Thymus (tissue), 11 donors: Measurements from ENCODE around the gene LRRC3. TPM values are rescaled to one million over a fixed set of nuclear protein-coding genes. Genes with fewer than 3 reads are reported as not detected.

Experiments used
- DNase-seq, 9 donors: peaks; one replicate each; pipeline ENCODE4 v3.0.0-alpha.2; 2013; ENCODE audit warnings: low spot score in 9 of 9, low read depth in 6 of 9, missing footprints in 1 of 9
- H3K27ac ChIP-seq, 2 donors: one replicate each; pipeline ENCODE4 v1.5.1; 2013; ENCODE audit warnings: control low read depth in 1 of 2, low read depth in 1 of 2, low read length in 1 of 2, mild to moderate bottlenecking in 1 of 2, moderate library complexity in 1 of 2
- H3K27me3 ChIP-seq, 2 donors: one replicate each; pipeline ENCODE4 v1.5.1; 2013; ENCODE audit warnings: low read length in 1 of 2; ENCODE audit not compliant: control insufficient read depth in 2 of 2, insufficient read depth in 1 of 2
- H3K36me3 ChIP-seq, 2 donors: one replicate each; pipeline ENCODE4 v1.5.1; 2013; ENCODE audit warnings: low read length in 1 of 2, mild to moderate bottlenecking in 1 of 2, moderate library complexity in 1 of 2; ENCODE audit not compliant: control insufficient read depth in 2 of 2, insufficient read depth in 2 of 2
- H3K4me1 ChIP-seq, 2 donors: one replicate each; pipeline ENCODE4 v1.5.1; 2013; ENCODE audit warnings: low read length in 2 of 2; ENCODE audit not compliant: control insufficient read depth in 2 of 2, insufficient read depth in 2 of 2
- H3K4me3 ChIP-seq, 2 donors: one replicate each; pipeline ENCODE4 v1.5.1; 2013; ENCODE audit warnings: low read length in 2 of 2, control low read depth in 1 of 2, mild to moderate bottlenecking in 1 of 2
- H3K9me3 ChIP-seq, 2 donors: one replicate each; pipeline ENCODE4 v1.5.1; 2013; ENCODE audit warnings: low read length in 1 of 2, mild to moderate bottlenecking in 1 of 2; ENCODE audit not compliant: control insufficient read depth in 2 of 2, insufficient read depth in 1 of 2
- WGBS: extraction: QIAGEN DNeasy Blood & Tissue Kit; methylation state at CpG from one replicate; pipeline ENCODE4 v1.1.7; 2013; 5-methylcytosine and 5-hydroxymethylcytosine counted together
- polyA plus RNA-seq: library from polyadenylated mRNA; stranded (reverse); fragments of 200-250 nt; gene quantifications from one replicate; pipeline ENCODE4 v1.2.3, GENCODE V29; 2013
- total RNA-seq: library from RNA; stranded (reverse); fragments of 120-200 nt; gene quantifications from one replicate; pipeline ENCODE4 v1.2.4, GENCODE V29; 2013
- donor health status: healthy.

LRRC3 gene
- total and polyA plus RNA-seq, 2 donors = 0.24 to 0.55 TPM

DNA sequence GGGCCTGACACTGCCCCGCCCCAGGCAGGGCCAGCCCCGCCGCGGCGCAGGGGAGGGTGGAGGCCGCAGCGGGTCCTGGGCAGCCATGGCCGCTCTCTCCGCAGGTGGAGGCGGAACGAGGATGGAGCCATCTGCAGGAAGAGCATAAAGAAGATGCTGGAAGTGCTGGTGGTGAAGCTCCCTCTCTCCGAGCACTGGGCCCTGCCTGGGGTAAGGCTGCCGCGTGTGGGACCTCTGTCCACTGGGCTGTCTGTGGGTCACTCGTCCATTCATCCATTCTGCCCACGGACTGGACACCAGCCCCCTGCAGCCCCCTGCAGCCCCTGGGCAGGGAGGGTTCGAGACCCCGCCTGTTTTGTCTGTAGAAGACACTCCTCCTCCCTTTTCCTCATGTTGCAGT is 18.4 kb upstream of the LRRC3 start:
- H3K4me1 ChIP-seq = no peaks in the 10 kb centered on the region
- H3K4me3 ChIP-seq = no peak overlapping the region
- no peaks in the 10 kb centered on the region for H3K9me3 ChIP-seq
- no peaks in the 10 kb centered on the region for H3K36me3 ChIP-seq
- no peaks in the 10 kb centered on the region for H3K27me3 ChIP-seq
- no peak for DNase-seq
- 96% methylated on average over 18 of the region's 18 CpGs for whole genome bisulfite sequencing
- no peak overlapping the region for H3K27ac ChIP-seq

DNA sequence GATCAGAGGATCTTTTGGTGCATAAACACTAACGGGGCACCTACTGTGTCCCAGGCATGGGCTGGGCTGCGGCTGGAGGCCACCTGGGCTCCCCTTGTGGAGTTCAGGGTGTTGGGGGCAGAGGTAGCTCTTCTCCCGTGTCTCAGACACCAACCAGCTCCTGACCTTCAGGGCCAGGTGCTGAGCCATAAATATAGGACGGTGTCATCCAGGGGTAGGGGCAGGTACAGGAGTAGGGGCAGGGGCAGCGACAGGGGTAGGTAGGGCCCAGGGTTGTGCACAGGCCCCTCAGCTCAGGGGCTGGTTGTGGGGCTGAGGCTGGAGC is 18.0 kb upstream of the LRRC3 start:
- no peak overlapping the region for H3K4me3 ChIP-seq
- whole genome bisulfite sequencing = 97% methylated on average over 5 of the region's 5 CpGs
- no peak for DNase-seq
- H3K27ac ChIP-seq = no peak overlapping the region
- no peaks in the 10 kb centered on the region for H3K4me1 ChIP-seq
- no peaks in the 10 kb centered on the region for H3K27me3 ChIP-seq
- H3K9me3 ChIP-seq = no peaks in the 10 kb centered on the region
- no peaks in the 10 kb centered on the region for H3K36me3 ChIP-seq

DNA sequence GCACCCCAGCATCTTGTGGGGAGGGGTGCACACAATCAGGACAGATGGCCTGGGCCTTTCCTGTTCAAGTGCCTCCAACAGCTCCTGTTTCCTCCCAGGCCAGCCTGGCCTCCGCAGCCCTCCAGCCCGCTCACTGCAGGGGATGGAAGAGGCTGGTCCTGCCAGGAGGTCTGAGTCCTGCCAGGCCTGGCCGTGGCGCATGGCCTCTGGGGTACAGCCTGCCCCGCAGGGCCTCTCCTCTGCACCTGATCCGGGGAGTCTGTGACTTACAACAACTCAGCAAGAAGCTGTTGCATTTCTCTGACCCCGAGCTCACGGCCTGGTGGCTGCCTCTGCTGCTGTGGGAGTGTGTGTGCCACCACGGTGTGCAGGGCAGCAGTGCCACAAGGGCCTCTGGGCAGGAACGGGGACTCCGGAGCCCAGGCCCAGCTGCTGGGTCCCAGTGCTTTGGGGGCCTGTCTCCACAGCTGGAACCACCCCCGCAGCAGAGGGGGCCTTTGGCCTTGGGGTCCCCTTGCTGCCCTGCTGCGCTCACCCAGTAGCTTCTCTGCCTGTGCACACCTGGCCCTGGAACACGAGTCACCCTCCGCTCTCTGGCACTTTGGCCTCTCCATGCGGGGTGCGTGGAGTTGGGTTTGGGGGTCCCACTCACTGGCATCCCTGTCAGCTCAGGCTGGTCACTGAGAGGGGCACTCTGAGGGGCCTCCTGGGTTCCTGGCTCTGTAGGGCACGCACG is 17.4 kb upstream of the LRRC3 start:
- Histone ChIP-seq H3K36me3 (no peaks in the 10 kb centered on the region), H3K27ac (no peak overlapping the region), H3K4me1 (no peaks in the 10 kb centered on the region), H3K9me3 (no peaks in the 10 kb centered on the region), H3K4me3 (no peak overlapping the region), H3K27me3 (no peaks in the 10 kb centered on the region)
- no peak for DNase-seq
- 98% methylated on average over 19 of the region's 19 CpGs for WGBS

DNA sequence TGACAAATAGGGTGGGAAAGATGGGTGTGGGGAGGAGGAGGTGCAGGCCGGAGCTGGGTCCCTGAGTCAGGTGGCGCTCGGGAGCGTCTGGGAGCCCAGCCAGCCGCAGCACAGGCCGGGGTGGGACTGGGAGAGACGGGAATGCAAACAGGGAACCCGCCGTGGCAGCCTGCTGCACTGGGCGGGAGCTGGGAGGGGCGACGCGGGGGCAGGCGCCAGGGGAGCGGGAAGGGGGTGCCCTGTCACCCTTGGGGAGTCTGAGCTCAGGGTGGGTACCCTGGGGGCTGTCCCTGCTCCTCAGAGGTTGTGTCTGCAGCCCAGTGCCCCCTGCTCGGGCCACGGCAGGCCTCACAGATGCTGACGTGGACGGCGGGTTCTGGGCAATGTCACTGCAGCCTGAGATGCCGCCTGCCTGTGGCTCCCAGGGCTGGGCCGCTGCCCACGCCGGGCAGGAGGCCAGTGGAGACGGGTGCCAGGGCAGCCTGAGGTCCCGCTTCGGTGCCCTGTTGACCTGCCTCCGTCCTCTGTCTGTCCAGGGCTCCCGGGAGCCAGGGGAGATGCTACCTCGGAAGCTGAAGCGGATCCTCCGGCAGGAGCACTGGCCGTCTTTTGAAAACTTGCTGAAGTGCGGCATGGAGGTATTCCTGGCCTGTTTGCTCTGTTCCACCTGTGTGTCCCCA is 16.6 kb upstream of the LRRC3 start:
- Histone ChIP-seq H3K27me3 (no peaks in the 10 kb centered on the region), H3K4me1 (no peaks in the 10 kb centered on the region), H3K27ac (no peak overlapping the region), H3K4me3 (no peak overlapping the region), H3K9me3 (no peaks in the 10 kb centered on the region), H3K36me3 (no peaks in the 10 kb centered on the region)
- WGBS = 96% methylated on average over 34 of the region's 34 CpGs
- no peak for DNase-seq

DNA sequence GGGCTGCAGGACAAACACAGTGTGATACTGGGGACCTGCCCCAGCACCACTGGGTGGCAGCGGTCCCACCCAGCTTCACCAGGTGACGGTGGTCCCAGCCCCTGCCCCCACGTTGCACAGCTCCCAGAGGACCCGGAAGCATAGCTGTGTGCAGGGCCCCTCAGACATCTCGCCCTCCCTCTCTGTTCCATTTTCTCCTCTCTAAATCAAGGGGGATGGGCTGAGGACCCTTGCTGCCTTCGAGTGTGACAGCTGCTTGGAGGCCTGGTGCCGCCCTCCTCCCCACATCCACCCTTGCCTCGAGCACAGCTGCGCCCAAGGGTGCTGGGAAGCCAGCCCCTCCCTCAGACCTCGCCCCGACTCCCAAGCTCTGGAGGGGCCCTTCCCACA is 16.1 kb upstream of the LRRC3 start:
- Histone ChIP-seq H3K27me3 (no peaks in the 10 kb centered on the region), H3K36me3 (no peaks in the 10 kb centered on the region), H3K4me1 (no peaks in the 10 kb centered on the region), H3K4me3 (no peak overlapping the region), H3K27ac (no peak overlapping the region), H3K9me3 (peaks cover 0 to 2% of the 10 kb centered on the region in 2 donors)
- DNase-seq = no peak
- 91% methylated on average over 11 of the region's 11 CpGs for WGBS

DNA sequence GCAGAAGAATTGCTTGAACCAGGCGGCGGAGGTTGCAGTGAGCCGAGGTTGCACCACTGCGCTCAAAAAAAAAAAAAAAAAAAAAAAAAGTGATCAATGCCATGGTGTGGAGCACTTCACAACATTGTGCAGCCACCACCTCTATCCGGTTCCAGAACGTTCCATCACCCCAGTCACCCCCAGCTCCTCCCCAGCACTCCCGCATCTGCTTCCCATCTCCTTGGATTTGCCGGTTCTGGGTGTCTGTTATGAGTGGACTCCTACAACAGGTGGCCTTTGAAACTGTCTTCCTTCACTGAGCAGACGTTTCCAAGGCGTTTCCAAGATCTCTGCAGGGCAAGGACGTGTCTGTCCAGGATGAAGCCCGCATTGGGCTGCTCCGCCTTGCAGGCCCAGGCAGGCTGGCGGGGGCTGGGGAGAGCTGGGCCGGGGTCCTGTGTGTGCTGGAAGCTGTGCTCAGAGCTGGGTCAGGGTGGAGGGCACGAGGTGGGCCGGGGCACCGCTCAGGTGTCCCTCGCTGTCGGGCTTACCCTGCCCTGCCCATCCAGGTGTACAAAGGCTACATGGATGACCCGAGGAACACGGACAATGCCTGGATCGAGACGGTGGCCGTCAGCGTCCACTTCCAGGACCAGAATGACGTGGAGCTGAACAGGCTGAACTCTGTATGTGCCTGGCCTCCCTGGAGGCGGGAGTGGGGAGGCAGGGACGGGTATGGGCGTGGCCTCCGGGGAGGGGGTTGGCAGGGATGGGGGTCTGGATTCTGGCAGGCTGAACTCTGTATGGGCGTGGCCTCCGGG is 14.9 kb upstream of the LRRC3 start:
- no peak overlapping the region for H3K27ac ChIP-seq
- H3K4me3 ChIP-seq = no peak overlapping the region
- peaks cover 0 to 7% of the 10 kb centered on the region in 2 donors for H3K9me3 ChIP-seq
- no peaks in the 10 kb centered on the region for H3K36me3 ChIP-seq
- no peaks in the 10 kb centered on the region for H3K4me1 ChIP-seq
- no peak for DNase-seq
- 93% methylated on average over 33 of the region's 33 CpGs for WGBS
- H3K27me3 ChIP-seq = no peaks in the 10 kb centered on the region

DNA sequence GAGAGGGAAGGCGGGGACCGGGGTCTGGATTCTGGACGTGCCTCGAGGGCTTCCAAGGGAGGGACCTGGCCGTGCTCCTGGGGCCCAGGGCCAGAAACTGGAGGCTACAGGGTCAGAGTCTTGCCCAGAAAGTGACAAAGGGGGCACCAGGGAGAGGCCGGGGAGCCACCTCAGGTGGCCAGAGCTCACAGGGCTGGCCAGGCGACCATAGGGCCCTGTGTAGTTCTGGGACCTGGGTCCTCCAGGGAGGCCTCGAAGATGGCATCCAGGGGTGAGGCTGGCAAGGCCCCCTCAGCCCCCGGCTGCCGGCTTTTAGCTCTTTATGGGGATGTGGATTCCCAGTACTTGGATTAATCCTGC is 14.3 kb upstream of the LRRC3 start:
- DNase-seq = no peak
- H3K4me1 ChIP-seq = no peaks in the 10 kb centered on the region
- H3K27me3 ChIP-seq = no peaks in the 10 kb centered on the region
- WGBS = 93% methylated on average over 10 of the region's 10 CpGs
- no peak overlapping the region for H3K27ac ChIP-seq
- peaks cover 0 to 7% of the 10 kb centered on the region in 2 donors for H3K9me3 ChIP-seq
- H3K36me3 ChIP-seq = no peaks in the 10 kb centered on the region
- no peak overlapping the region for H3K4me3 ChIP-seq

DNA sequence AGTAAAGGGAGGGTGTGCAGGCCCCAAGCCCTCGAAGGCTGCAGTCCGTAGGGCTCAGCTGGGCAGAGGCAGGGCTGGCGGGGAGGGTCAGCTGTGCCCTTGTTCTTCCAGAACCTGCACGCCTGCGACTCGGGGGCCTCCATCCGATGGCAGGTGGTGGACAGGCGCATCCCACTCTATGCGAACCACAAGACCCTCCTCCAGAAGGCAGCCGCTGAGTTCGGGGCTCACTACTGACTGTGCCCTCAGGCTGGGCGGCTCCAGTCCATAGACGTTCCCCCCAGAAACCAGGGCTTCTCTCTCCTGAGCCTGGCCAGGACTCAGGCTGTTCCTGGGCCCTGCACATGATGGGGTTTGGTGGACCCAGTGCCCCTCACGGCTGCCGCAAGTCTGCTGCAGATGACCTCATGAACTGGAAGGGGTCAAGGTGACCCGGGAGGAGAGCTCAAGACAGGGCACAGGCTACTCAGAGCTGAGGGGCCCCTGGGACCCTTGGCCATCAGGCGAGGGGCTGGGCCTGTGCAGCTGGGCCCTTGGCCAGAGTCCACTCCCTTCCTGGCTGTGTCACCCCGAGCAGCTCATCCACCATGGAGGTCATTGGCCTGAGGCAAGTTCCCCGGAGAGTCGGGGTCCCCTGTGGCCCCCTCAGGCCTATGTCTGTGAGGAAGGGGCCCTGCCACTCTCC is 13.6 kb upstream of the LRRC3 start:
- H3K36me3 ChIP-seq = no peaks in the 10 kb centered on the region
- 96% methylated on average over 20 of the region's 20 CpGs for WGBS
- H3K27me3 ChIP-seq = no peaks in the 10 kb centered on the region
- no peak overlapping the region for H3K27ac ChIP-seq
- H3K9me3 ChIP-seq = peaks cover 0 to 7% of the 10 kb centered on the region in 2 donors
- no peak overlapping the region for H3K4me3 ChIP-seq
- H3K4me1 ChIP-seq = no peaks in the 10 kb centered on the region
- DNase-seq = no peak
